ENCODE data around the gene MS4A4A.

The MS4A4A gene

GRCh38 chr11:60343094-60343704 is 62.7 kb downstream of the MS4A4A start:
- no peak overlapping the region for H3K4me3 ChIP-seq (ENCODE audit: low read depth, low read length)
- no peak for DNase-seq (ENCODE audit: low read depth)

GRCh38 chr11:60344146-60344545 is 63.7 kb downstream of the MS4A4A start:
- no peak for DNase-seq (ENCODE audit: low read depth)
- no peak overlapping the region for H3K4me3 ChIP-seq (ENCODE audit: low read depth, low read length)

- H3K4me3 ChIP-seq (ENCODE audit: low read depth, low read length) = no peak overlapping the region
- no peak for DNase-seq (ENCODE audit: low read depth)
Observed at GRCh38 chr11:60345489-60345888, 65.0 kb downstream of the MS4A4A start.

- no peak overlapping the region for H3K4me3 ChIP-seq (ENCODE audit: low read depth, low read length)
- no peak for DNase-seq (ENCODE audit: low read depth)
Observed at GRCh38 chr11:60347084-60347797, 66.8 kb downstream of the MS4A4A start.

- H3K4me3 ChIP-seq (ENCODE audit: low read depth, low read length) = no peak overlapping the region
- no peak for DNase-seq (ENCODE audit: low read depth)
Observed at GRCh38 chr11:60348116-60348515, 67.7 kb downstream of the MS4A4A start.

- DNase-seq (ENCODE audit: low read depth) = no peak
Observed at GRCh38 chr11:60349990-60350389, 69.5 kb downstream of the MS4A4A start.

GRCh38 chr11:60357771-60358170 is 77.3 kb downstream of the MS4A4A start:
- H3K4me3 ChIP-seq (ENCODE audit: low read depth, low read length) = no peak overlapping the region
- DNase-seq (ENCODE audit: low read depth) = no peak

More at GRCh38 chr11:60349990-60350389, 69.5 kb downstream of the MS4A4A start:
- H3K4me3 ChIP-seq (ENCODE audit: low read depth, low read length) = no peak overlapping the region

Data from skeletal muscle cell (primary cell).